Activated CD4-positive, alpha-beta T cell treated with anti-CD3 and anti-CD28 coated beads, Interleukin-2, amount 10 ng/mL, durations not matched to agents 7 days and 5 days (primary cell): ENCODE results near the gene SFXN5. TPM values are rescaled to one million over a fixed set of nuclear protein-coding genes. Genes with fewer than 3 reads are reported as not detected.
"Not testable (repeated sequence)": the region's sequence is repeated elsewhere in the genome, so short reads cannot be mapped to it uniquely, and the experiment has no call there.

Experiments used
- CTCF ChIA-PET: fragments of 350-600 bp; sonication (Branson Sonifier 250); formaldehyde crosslinking; loops from one replicate; lab custom pipeline; 2021; ENCODE audit warnings: antibody characterized with exemption; lab: Charles Lee
- POLR2A ChIA-PET: fragments of 350-600 bp; sonication (Branson Sonifier 250); formaldehyde crosslinking; loops from one replicate; lab custom pipeline; 2021; ENCODE audit warnings: antibody characterized with exemption; lab: Charles Lee
- DNase-seq: peaks from one replicate; pipeline ENCODE4 v3.0.0-alpha.2; 2020
- H3K27ac Mint-ChIP-seq: one replicate; pipeline ENCODE4 v1.8.0; 2021; ENCODE audit warnings: mild to moderate bottlenecking, moderate library complexity, mixed read lengths
- H3K27me3 Mint-ChIP-seq: one replicate; pipeline ENCODE4 v1.8.0; 2021; ENCODE audit warnings: mixed read lengths
- H3K36me3 Mint-ChIP-seq: one replicate; pipeline ENCODE4 v1.8.0; 2021; ENCODE audit warnings: low read depth, mixed read lengths
- H3K4me1 Mint-ChIP-seq: one replicate; pipeline ENCODE4 v1.8.0; 2021; ENCODE audit warnings: mixed read lengths
- H3K4me3 Mint-ChIP-seq: one replicate; pipeline ENCODE4 v1.8.0; 2021; ENCODE audit warnings: mild to moderate bottlenecking, moderate library complexity, mixed read lengths
- H3K9me3 Mint-ChIP-seq: one replicate; pipeline ENCODE4 v1.8.0; 2021; ENCODE audit warnings: mixed read lengths
- total RNA-seq, 2 experiments: library from RNA; stranded (reverse); gene quantifications; one replicate each; pipeline ENCODE4 v1.2.3, GENCODE V29; 2021

Gene SFXN5
- total RNA-seq, 2 experiments from 2014 or later = 7.0 to 10.0 TPM

GRCh38 chr2:72913486-72914205 lies 157.9 kb downstream of the SFXN5 start:
- no peak overlapping the region for H3K27ac Mint-ChIP-seq
- H3K4me1 Mint-ChIP-seq = peaks cover 11% of the 10 kb centered on the region
- H3K36me3 Mint-ChIP-seq = no peaks in the 10 kb centered on the region
- H3K4me3 Mint-ChIP-seq = no peak overlapping the region
- POLR2A ChIA-PET = no interaction called here
- peaks cover 76% of the 10 kb centered on the region for H3K27me3 Mint-ChIP-seq
- H3K9me3 Mint-ChIP-seq = no peaks in the 10 kb centered on the region
- CTCF ChIA-PET = interaction anchor here (2.4 kb wide), 1 partner anchor 20 kb away, joined by 7 read pairs; no protein-coding TSS in a partner anchor
- no peak for DNase-seq

GRCh38 chr2:72911256-72911655 lies 160.3 kb downstream of the SFXN5 start:
- Mint-ChIP-seq H3K36me3 (no peaks in the 10 kb centered on the region), H3K27me3 (peaks cover 79% of the 10 kb centered on the region), H3K27ac (no peak overlapping the region), H3K9me3 (no peaks in the 10 kb centered on the region), H3K4me3 (no peak overlapping the region), H3K4me1 (peaks cover 9% of the 10 kb centered on the region)
- ChIA-PET CTCF (no interaction called here), POLR2A (no interaction called here)
- no peak for DNase-seq

GRCh38 chr2:72908741-72909140 lies 162.8 kb downstream of the SFXN5 start:
- POLR2A ChIA-PET = no interaction called here
- H3K36me3 Mint-ChIP-seq = no peaks in the 10 kb centered on the region

GRCh38 chr2:72907369-72907768 lies 164.1 kb downstream of the SFXN5 start:
- H3K4me3 Mint-ChIP-seq = not testable (repeated sequence)

More at GRCh38 chr2:72908741-72909140, 162.8 kb downstream of the SFXN5 start:
- no peak for DNase-seq
- CTCF ChIA-PET = interaction anchor here (1.0 kb wide), 1 partner anchor 269 kb away, joined by 3 read pairs; no protein-coding TSS in a partner anchor
- peaks cover 80% of the 10 kb centered on the region for H3K27me3 Mint-ChIP-seq
- H3K27ac Mint-ChIP-seq = no peak overlapping the region
- H3K4me1 Mint-ChIP-seq = no peaks in the 10 kb centered on the region
- no peak overlapping the region for H3K4me3 Mint-ChIP-seq
- no peaks in the 10 kb centered on the region for H3K9me3 Mint-ChIP-seq

GRCh38 chr2:72901426-72901825 lies 170.1 kb downstream of the SFXN5 start:
- Mint-ChIP-seq H3K27me3 (peaks cover 67% of the 10 kb centered on the region), H3K27ac (no peak overlapping the region), H3K4me1 (no peaks in the 10 kb centered on the region), H3K4me3 (no peak overlapping the region), H3K36me3 (no peaks in the 10 kb centered on the region), H3K9me3 (no peaks in the 10 kb centered on the region)
- ChIA-PET POLR2A (no interaction called here), CTCF (no interaction called here)
- no peak for DNase-seq

More at GRCh38 chr2:72907369-72907768, 164.1 kb downstream of the SFXN5 start:
- CTCF ChIA-PET, H3K9me3 Mint-ChIP-seq, POLR2A ChIA-PET, H3K36me3 Mint-ChIP-seq, DNase-seq, H3K4me1 Mint-ChIP-seq, H3K27ac Mint-ChIP-seq: not testable (repeated sequence)
- peaks cover 79% of the 10 kb centered on the region for H3K27me3 Mint-ChIP-seq

- H3K27me3 Mint-ChIP-seq = peaks cover 63% of the 10 kb centered on the region
- POLR2A ChIA-PET = no interaction called here
- CTCF ChIA-PET = interaction anchor here (1.9 kb wide), 1 partner anchor 277 kb away, joined by 7 read pairs; no protein-coding TSS in a partner anchor
Observed at GRCh38 chr2:72900191-72900825, 171.2 kb downstream of the SFXN5 start.

GRCh38 chr2:72898585-72898906 lies 173.0 kb downstream of the SFXN5 start:
- no peak overlapping the region for H3K27ac Mint-ChIP-seq
- H3K4me3 Mint-ChIP-seq = no peak overlapping the region
- H3K4me1 Mint-ChIP-seq = peaks cover 4% of the 10 kb centered on the region
- H3K9me3 Mint-ChIP-seq = no peaks in the 10 kb centered on the region
- POLR2A ChIA-PET = no interaction called here
- CTCF ChIA-PET = interaction anchor here (1.1 to 1.9 kb wide), 2 partner anchors 11 to 279 kb away, joined by 4 to 7 read pairs; partner anchors contain the start of gene SPR
- H3K36me3 Mint-ChIP-seq = no peaks in the 10 kb centered on the region
- no peak for DNase-seq
- peaks cover 57% of the 10 kb centered on the region for H3K27me3 Mint-ChIP-seq

More at GRCh38 chr2:72900191-72900825, 171.2 kb downstream of the SFXN5 start:
- Mint-ChIP-seq H3K9me3 (no peaks in the 10 kb centered on the region), H3K27ac (no peak overlapping the region), H3K36me3 (no peaks in the 10 kb centered on the region), H3K4me3 (no peak overlapping the region), H3K4me1 (peaks cover 4% of the 10 kb centered on the region)
- no peak for DNase-seq

- no peaks in the 10 kb centered on the region for H3K36me3 Mint-ChIP-seq
- no peak overlapping the region for H3K27ac Mint-ChIP-seq
- H3K9me3 Mint-ChIP-seq = no peaks in the 10 kb centered on the region
- H3K4me3 Mint-ChIP-seq = no peak overlapping the region
- no peak for DNase-seq
- POLR2A ChIA-PET = no interaction called here
- peaks cover 4% of the 10 kb centered on the region for H3K4me1 Mint-ChIP-seq
- CTCF ChIA-PET = interaction anchor here (0.7 to 1.1 kb wide), 2 partner anchors 10 to 11 kb away, joined by 4 read pairs; partner anchors contain the start of gene SPR
- H3K27me3 Mint-ChIP-seq = peaks cover 52% of the 10 kb centered on the region
Observed at GRCh38 chr2:72897785-72898584, 173.5 kb downstream of the SFXN5 start.

- Mint-ChIP-seq H3K9me3 (no peaks in the 10 kb centered on the region), H3K4me1 (peaks cover 4% of the 10 kb centered on the region), H3K27ac (no peak overlapping the region), H3K36me3 (no peaks in the 10 kb centered on the region), H3K4me3 (no peak overlapping the region), H3K27me3 (peaks cover 42% of the 10 kb centered on the region)
- no peak for DNase-seq
- POLR2A ChIA-PET = no interaction called here
- CTCF ChIA-PET = interaction anchor here (1.1 kb wide), 1 partner anchor 9 kb away, joined by 4 read pairs; the partner anchor contains the start of gene SPR
Observed at GRCh38 chr2:72896446-72896845, 175.1 kb downstream of the SFXN5 start.

GRCh38 chr2:72895759-72896281 lies 175.7 kb downstream of the SFXN5 start:
- ChIA-PET CTCF (interaction anchor here (1.0 to 1.1 kb wide), 2 partner anchors 8 to 281 kb away, joined by 4 read pairs; partner anchors contain the start of gene SPR), POLR2A (no interaction called here)
- H3K9me3 Mint-ChIP-seq = no peaks in the 10 kb centered on the region
- peaks cover 36% of the 10 kb centered on the region for H3K27me3 Mint-ChIP-seq
- no peaks in the 10 kb centered on the region for H3K36me3 Mint-ChIP-seq
- peaks cover 4% of the 10 kb centered on the region for H3K4me1 Mint-ChIP-seq
- no peak overlapping the region for H3K4me3 Mint-ChIP-seq
- H3K27ac Mint-ChIP-seq = no peak overlapping the region
- DNase-seq = no peak

- POLR2A ChIA-PET = no interaction called here
- Mint-ChIP-seq H3K27me3 (peaks cover 33% of the 10 kb centered on the region), H3K36me3 (no peaks in the 10 kb centered on the region), H3K4me1 (peaks cover 4% of the 10 kb centered on the region), H3K9me3 (no peaks in the 10 kb centered on the region), H3K4me3 (no peak overlapping the region), H3K27ac (no peak overlapping the region)
- CTCF ChIA-PET = interaction anchor here (1.0 kb wide), 2 partner anchors 12 to 282 kb away, joined by 3 to 4 read pairs; no protein-coding TSS in a partner anchor
- DNase-seq = no peak
Observed at GRCh38 chr2:72895154-72895553, 176.4 kb downstream of the SFXN5 start.

GRCh38 chr2:72894514-72894913 lies 177.0 kb downstream of the SFXN5 start:
- no peaks in the 10 kb centered on the region for H3K9me3 Mint-ChIP-seq
- H3K27ac Mint-ChIP-seq = no peak overlapping the region
- H3K36me3 Mint-ChIP-seq = no peaks in the 10 kb centered on the region
- peaks cover 4% of the 10 kb centered on the region for H3K4me1 Mint-ChIP-seq
- CTCF ChIA-PET = interaction anchor here (0.9 to 3.1 kb wide), 8 partner anchors 8 to 282 kb away, joined by 3 to 19 read pairs (median 4); no protein-coding TSS in a partner anchor
- POLR2A ChIA-PET = no interaction called here
- peaks cover 37% of the 10 kb centered on the region for H3K27me3 Mint-ChIP-seq
- no peak overlapping the region for H3K4me3 Mint-ChIP-seq
- DNase-seq = no peak
